H54 (cell line): ENCODE data around the gene PDSS2.

ENCODE experiments used
- DNase-seq: peaks from one replicate; pipeline ENCODE4 v3.0.0; 2011; ENCODE audit warnings: low spot score, mixed read lengths; ENCODE audit not compliant: insufficient read length
- FAIRE-seq: peaks from 3 replicates; lab custom pipeline; 2011; peaks lifted over from hg19 to GRCh38; lab: Jason Lieb, UNC
- POLR2A ChIP-seq: IDR thresholded peaks from 2 replicates; pipeline ENCODE4 v1.6.1; 2011; ENCODE audit warnings: low read depth, mild to moderate bottlenecking, low read length

The PDSS2 gene

DNA sequence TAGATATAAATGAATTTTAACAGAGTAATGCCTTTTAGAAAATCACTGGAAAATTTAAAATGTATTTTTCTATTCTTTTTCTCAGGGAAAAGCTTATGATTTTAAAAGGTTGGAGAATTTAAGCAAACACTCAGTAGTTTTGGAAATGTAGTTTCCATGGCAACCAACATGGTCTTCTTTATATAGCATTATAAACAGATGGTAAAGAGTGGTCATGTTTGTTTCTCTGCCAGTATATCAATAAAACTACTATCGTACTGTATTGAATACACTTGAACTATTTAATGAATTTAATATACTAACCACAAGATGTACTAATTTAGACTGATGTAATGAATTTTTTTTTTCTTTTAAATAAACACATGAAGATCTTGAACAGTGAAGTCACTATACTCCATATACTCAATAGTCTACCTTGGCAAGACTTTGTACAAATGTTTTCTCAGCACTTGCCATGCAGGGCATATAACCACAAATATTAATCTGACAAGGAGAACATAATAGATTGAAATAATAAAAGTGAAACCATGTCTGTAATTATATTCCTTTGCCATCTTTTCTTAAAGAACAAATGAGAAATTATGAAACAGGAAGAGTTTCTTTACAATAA, 105.5 kb downstream of the PDSS2 start:
- FAIRE-seq (no peak), DNase-seq (no peak)
- no peak for TF ChIP-seq POLR2A

DNA sequence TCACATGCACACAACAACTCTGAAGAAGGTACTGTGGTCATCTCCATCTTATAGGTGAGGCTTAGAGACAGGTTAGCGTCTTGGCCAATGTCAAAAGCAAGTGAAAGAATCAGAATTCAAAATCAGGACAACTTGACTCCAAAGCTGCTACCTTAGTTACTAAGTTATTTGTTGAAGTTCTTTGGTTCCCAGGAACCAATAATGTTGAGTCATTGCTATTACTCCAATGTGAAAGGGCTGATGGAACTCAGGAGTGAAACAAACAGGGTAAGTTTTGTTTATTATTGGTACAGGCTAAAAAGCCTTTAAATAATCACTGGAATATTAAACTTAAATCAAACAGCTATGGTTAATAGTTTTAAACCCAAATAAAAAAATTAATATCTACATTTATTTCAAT, 111.1 kb downstream of the PDSS2 start:
- no peak for TF ChIP-seq POLR2A
- no peak for FAIRE-seq
- no peak for DNase-seq

DNA sequence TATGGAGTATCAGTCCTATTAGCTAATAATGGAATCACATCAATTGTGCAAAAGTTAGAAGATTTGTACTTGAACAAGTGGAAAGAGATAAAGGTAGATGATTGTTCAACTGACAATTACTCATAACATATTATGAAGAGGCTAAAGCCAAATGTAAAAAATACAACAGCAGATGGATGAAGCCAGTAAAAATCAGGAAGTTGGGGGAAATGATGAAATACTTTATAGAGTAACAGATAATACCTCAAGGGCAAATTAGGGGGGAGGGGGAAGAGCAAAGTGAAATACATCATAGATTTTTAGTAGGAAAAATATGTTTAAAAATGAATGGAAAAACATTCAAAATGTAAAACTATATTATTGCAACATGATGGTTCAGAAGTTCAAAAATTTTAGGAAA, 114.0 kb downstream of the PDSS2 start:
- FAIRE-seq (no peak), DNase-seq (no peak)
- no peak for TF ChIP-seq POLR2A

DNA sequence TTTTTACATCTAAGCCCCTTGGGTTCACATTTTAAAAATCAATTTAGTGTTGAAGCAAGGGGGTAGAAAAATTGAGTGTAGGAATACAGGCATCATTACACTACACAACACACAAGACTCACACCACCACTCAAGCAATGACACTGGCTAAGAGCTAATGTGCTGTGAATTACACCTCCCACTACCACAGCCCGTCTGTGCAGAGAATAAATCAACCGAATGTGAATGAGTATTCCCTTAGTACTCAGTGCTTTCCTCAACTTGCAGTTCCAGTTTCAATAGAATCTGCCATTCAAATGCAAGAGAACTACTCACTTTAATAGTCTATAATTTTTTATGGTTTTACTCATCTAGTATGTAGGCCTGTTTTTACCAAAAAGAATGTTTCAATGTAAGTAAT, 114.4 kb downstream of the PDSS2 start:
- FAIRE-seq (no peak), DNase-seq (no peak)
- no peak for TF ChIP-seq POLR2A

DNA sequence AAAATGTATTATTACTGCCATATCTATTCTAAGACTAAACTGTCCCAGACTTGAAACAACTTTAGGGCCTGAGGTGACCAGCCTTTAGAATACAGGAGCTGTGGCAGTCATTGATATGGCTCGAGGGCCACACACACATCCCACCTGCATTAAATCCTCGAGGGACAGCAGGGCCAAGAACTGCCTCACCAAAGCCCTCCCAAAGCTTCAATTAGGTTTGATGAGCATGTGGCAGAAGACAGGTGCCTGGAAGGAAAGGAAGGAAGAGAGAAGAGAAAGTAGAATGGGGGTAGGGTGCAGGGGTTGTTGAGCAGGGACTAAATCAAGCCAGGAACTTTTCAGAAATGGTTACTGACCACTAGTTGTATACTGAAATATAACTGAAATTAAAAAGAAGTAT, 115.0 kb downstream of the PDSS2 start:
- FAIRE-seq (no peak), DNase-seq (no peak)
- TF ChIP-seq POLR2A, result no peak

DNA sequence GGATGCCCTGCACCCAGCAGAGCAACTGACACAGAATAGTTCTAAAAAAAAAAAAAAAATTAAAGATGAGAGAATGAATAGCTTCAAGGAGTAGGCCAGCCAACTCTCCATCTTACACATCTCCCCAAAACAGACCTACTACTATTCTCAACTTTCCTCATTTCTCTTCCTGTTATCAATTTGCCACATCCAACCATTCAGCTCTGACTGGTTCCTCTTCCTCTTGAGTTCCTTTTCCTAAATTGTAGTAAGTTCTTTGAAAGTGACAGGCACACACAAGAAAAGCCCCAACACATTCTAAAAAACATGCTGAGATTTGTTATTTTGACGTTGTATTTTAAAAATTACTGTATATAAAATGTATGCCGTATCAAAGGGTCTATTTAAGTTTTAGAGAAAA, 117.2 kb downstream of the PDSS2 start:
- no peak for TF ChIP-seq POLR2A
- DNase-seq, result no peak
- FAIRE-seq, result no peak

DNA sequence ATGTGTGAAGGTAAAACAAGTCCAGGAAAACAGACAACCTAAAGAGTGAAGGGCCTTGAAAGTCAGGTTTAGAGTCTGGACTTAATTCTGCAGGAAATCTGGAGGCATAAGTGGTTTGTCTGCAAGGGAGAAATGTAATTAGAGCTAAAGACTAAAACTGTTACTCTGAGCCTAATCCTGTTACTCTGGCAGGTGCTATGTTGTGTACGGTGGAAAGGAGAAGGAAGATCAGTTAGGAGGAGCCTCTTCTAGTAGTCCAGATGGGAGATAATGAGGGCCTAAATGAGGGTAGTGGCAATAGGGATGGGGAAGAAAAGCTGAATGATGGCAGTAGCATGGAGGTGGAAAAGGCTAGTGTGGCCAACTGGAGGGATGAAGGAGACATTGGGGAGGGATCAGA, 118.5 kb downstream of the PDSS2 start:
- no peak for FAIRE-seq

DNA sequence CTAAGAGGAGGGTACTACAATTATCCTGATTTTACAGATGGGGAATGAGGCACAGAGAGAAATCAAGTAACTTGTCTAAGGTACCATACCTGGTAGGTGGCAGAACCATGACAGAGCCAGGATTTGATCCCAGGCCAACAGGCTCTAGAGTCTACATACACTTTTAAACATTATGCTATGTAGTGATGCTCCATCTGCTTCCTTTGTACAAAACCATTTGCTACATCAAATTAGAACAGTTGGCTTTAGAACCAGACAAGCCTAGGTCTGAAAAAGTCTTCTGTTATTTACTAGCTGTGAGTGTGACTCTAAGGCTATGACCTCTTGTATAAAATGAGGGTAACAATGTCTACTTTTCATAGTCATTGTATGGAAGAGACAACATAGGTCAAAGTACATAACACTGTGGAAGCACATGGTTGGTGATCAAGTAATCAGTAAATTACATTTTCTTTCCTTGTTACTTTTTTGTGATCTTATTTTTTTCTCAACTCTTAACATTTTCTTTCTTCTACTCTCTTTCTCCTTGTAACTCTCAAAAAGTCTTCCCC, 122.1 kb downstream of the PDSS2 start:
- FAIRE-seq (no peak), DNase-seq (no peak)
- no peak for TF ChIP-seq POLR2A

More for the DNA sequence above, 118.5 kb downstream of the PDSS2 start:
- no peak for DNase-seq
- TF ChIP-seq POLR2A, result no peak

DNA sequence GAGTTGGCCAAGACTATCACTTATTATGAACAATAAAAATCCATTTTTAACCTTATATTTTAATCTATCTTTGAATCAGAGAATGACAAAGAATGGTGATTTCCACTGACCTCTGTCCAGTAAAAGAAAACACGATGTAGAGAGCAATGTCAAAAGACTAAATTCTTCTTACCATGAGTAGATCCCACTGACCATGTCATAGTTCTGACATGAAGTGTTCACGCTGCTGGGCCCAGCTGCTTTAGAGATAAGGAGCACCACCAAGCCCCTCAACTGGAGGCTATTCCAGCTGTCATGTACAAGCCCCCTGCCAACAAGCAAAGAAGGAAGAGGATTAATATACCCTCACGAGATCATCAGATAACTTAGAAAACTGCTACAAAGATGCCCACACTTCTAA, 125.3 kb downstream of the PDSS2 start:
- no peak for FAIRE-seq
- DNase-seq, result no peak
- TF ChIP-seq POLR2A, result no peak

DNA sequence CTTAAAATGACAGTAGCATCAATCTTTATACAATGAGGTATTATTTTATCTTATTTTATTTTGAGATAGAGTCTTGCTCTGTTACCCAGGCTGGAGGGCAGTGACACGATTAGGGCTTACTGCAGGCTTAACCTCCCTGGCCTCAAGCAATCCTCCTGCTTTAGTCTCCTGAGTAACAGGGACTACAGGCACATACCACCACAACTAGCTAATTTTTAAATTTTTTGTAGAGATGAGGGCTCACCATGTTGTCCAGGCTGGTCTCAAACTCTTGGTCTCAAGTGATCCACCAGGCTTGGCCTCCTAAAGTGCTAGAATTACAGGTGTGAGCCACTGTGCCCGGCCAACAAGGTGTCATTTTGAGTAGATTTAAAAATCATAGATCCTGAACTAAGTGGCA, 125.9 kb downstream of the PDSS2 start:
- no peak for TF ChIP-seq POLR2A
- FAIRE-seq (no peak), DNase-seq (no peak)

DNA sequence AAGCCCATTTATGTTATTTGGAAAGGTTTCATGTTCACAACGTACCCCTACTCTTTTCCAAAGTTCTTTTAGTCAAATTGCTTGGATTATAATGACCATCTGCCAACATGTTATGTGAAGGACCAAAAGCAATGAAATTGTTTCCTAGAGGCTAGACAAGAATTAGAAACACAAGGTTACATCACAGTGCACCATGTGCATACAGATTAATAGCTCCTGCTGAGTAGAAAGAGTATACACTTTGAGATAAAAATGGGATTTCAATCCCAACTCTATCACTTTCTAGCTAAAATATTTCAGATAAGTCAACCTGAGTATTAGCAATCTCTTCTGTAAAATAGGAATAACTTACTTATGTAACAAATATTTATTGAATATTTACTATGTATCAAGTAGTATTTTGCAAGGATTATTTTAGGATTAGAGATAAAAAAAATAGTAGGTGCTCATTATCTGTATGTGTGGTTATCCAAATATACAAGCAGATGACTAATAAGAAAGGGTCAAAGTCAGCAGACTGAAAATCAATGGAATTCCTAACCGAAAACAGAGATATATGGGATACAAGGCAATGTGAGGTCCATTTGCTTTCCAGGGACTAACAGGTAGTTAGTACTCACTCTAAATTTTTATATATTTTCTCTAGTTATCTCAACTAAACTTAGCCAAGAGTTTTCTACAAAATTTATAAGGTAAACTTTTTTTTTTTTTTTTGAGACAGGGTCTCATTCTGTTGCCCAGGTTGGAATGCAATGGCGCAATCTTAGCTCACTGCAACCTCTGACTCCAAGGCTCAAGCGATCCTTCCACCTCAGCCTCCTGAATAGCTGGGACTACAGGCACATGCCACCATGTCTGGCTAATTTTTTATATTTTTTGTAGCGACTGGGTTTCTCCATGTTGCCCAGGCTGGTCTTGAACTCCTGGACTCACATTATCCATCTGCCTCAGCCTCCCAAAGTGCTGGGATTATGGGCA, 127.7 kb downstream of the PDSS2 start:
- TF ChIP-seq POLR2A, result no peak
- no peak for DNase-seq

DNA sequence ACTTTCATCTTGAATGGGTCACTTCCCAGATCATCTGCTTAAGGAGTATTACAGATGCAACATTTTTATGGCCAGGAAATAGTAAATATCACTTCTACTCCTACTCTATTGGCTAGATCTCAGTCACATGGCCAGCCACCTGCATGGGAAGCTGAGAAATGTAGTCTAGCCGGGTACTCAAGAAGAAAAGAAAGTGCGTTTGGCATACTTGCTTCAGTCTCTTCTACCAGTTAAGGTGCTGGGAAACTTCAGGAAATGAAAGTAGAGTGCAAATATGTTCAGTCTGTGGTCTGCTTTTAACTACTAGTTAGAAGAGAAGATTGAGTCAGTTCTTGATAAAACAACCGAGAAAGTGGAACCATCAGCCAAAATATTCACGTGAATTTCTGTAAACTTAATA, 129.2 kb downstream of the PDSS2 start:
- TF ChIP-seq POLR2A, result no peak
- FAIRE-seq, result no peak
- no peak for DNase-seq

More for the DNA sequence above, 127.7 kb downstream of the PDSS2 start:
- no peak for FAIRE-seq

DNA sequence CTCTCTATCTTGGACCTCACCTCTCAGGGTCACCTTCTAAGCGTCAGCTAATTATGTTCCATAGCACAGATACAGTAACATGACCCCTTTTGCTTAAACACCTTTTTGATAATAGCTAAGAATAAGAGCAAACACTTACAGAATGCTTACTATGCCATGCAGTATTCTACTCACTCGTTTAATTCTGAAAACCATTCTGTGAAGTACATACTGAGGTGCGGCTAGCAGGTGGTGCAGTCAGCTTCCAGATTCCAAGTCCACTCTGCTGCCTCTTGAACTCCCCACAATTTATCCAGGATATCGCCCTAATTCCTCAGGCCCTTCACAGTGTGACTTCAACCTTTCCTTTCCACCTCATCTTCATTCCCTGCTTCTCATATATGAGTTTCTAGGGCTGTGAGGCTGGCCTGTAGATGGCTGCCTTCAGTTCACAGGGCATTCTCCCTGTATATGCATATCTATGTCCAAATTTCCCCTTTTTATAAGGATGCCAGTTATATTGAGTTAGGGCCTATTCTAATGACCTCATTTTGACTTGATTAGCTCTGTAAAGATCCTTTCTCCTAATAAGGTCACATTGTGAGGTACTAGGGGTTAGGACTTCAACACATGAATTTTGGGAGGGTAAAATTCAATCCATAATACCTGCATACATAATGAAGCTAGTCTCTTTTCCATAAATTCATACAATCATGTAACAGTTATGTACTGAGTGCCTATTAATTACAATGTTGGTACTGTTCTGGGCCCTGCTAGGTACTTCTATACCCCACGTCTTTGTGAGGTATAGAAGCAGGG, 130.1 kb downstream of the PDSS2 start:
- DNase-seq (no peak), FAIRE-seq (no peak)
- TF ChIP-seq POLR2A, result no peak
